Gastrocnemius medialis (tissue), 4 donors: ENCODE data around the gene BLVRB. TPM values are rescaled to one million over a fixed set of nuclear protein-coding genes. Genes with fewer than 3 reads are reported as not detected.

ENCODE experiments used
- ATAC-seq, 2 donors: fragments of 150-250 bp; one replicate each; pipeline ENCODE4 v1.9.1; 2016
- DNase-seq, 2 donors: peaks; one replicate each; pipeline ENCODE4 v3.0.0-alpha.2; 2019
- H3K27ac ChIP-seq, 4 donors: fragments of 200-600 bp; sonication (generic); 1 replicate in 1 of 4; 2 replicates in 3 of 4; pipeline ENCODE4 v1.5.1; 2016 to 2018; ENCODE audit warnings: mild to moderate bottlenecking in 2 of 4, moderate library complexity in 1 of 4
- H3K27me3 ChIP-seq, 3 donors: fragments of 200-600 bp; sonication (generic) in 2 of 3; 1 replicate in 1 of 3; 2 replicates in 2 of 3; pipeline versions ENCODE4 v1.5.1 to v1.6.0; 2016 to 2019; ENCODE audit warnings: mild to moderate bottlenecking in 1 of 3, moderate library complexity in 1 of 3
- H3K36me3 ChIP-seq, 2 donors: fragments of 200-600 bp; sonication (generic) in 1 of 2; one replicate each; pipeline ENCODE4 v1.5.1; 2017 to 2018
- H3K4me1 ChIP-seq, 2 donors: fragments of 200-600 bp; sonication (generic) in 1 of 2; one replicate each; pipeline ENCODE4 v1.5.1; 2016 to 2017; ENCODE audit warnings: mild to moderate bottlenecking in 2 of 2
- H3K4me3 ChIP-seq, 4 donors: fragments of 200-600 bp; sonication (generic) in 3 of 4; 1 replicate in 1 of 4; 2 replicates in 3 of 4; pipeline ENCODE4 v1.5.1; 2016 to 2019; ENCODE audit warnings: mild to moderate bottlenecking in 2 of 4
- H3K9me3 ChIP-seq, 3 donors: fragments of 200-600 bp; sonication (generic) in 2 of 3; 1 replicate in 1 of 3; 2 replicates in 2 of 3; pipeline ENCODE4 v1.5.1; 2016 to 2019
- CTCF ChIP-seq, 5 experiments: fragments of 450-650 bp in 3 of 5; fragments of 200-600 bp in 2 of 5; sonication (generic) in 2 of 5; IDR thresholded peaks in 4 of 5; conservative IDR thresholded peaks in 1 of 5; 1 replicate in 4 of 5; 2 replicates in 1 of 5; pipeline ENCODE4 v1.5.1; 2016 to 2019; ENCODE audit warnings: antibody characterized with exemption in 5 of 5, mild to moderate bottlenecking in 3 of 5, moderate library complexity in 3 of 5
- POLR2A ChIP-seq, 2 donors: fragments of 450-650 bp; IDR thresholded peaks; one replicate each; pipeline ENCODE4 v1.6.1; 2017; ENCODE audit warnings: antibody characterized with exemption in 2 of 2, mild to moderate bottlenecking in 2 of 2, moderate library complexity in 2 of 2
- in situ Hi-C, 4 donors: fragments of 200-750 bp; cut with MboI; loops; one replicate each; pipeline versions ENCODE4 v1.15.0 to v1.8.0; 2017; ENCODE audit warnings: low sequenced_read_pairs in 4 of 4
- intact Hi-C: fragments of 100-400 bp; cut with DNase I; formaldehyde crosslinking; loops from one replicate; pipeline ENCODE4 v1.15.1; 2023; ENCODE audit warnings: low total_unique reads
- total RNA-seq, 4 donors: library from RNA; depleted of rRNA; stranded (reverse); fragments of >200 nt; gene quantifications; one replicate each; pipeline versions ENCODE4 v1.1.0 to v1.2.3, GENCODE V29; 2016

Gene BLVRB
- total RNA-seq, 4 donors from 2014 or later = 254 to 679 (median 280) TPM

DNA sequence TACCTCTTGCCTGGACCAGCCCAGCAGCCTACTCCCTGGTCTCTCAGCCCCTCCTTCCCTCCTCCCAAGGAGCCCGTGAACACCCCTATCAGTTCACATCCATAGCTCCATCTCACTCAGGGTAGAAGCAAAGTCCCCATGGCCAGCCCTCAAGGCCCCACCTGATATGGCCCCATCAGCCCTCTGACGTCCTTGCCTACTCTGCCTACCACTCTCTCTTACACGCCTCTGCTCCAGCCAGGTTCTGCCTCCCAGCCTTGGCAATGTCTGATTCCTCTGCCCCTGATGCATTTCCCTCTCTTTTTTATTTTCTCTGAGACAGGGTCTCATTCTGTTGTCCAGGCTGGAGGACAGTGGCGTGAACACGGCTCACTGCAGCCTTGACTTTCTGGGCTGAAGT lies 13.5 kb downstream of the BLVRB start:
- TF ChIP-seq POLR2A (IDR thresholded peaks at IDR 0.05) = no peak
- no peak for TF ChIP-seq CTCF (IDR thresholded peaks at IDR 0.05 in 4 of 5, conservative IDR thresholded peaks at IDR 0.05 in 1 of 5)
- in situ Hi-C loops = no loop called here
- H3K9me3 ChIP-seq = no peaks in the 10 kb centered on the region
- peaks cover 0 to 33% of the 10 kb centered on the region in 2 donors for H3K36me3 ChIP-seq
- H3K4me3 ChIP-seq = no peak overlapping the region
- DNase-seq = no peak
- H3K4me1 ChIP-seq = no peaks in the 10 kb centered on the region
- no peak overlapping the region for H3K27ac ChIP-seq
- intact Hi-C loops = no loop called here
- ATAC-seq = no peak
- no peaks in the 10 kb centered on the region for H3K27me3 ChIP-seq

DNA sequence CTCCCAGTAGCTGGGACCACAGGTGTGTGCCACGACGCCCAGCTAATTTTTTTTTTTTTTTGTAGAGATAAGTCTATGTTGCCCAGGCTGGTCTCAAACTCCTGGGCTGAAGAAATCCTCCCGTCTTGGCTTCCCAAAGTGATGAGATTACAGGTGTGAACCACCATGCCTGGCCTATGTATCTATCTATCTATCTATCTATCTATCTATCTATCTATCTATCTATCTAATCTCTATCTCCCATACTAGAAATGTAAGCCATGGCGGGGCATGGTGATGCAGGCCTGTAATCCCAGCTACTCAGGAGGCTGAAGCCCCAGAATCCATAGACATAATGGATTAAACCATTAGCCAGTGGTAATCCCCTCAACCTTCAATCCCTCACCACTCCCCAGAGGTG lies 14.9 kb downstream of the BLVRB start:
- H3K4me1 ChIP-seq = no peaks in the 10 kb centered on the region
- DNase-seq = no peak
- no peak for ATAC-seq
- H3K9me3 ChIP-seq = no peaks in the 10 kb centered on the region
- no peak overlapping the region for H3K4me3 ChIP-seq
- in situ Hi-C loops = no loop called here
- no peak overlapping the region for H3K27ac ChIP-seq
- TF ChIP-seq POLR2A (IDR thresholded peaks at IDR 0.05) = no peak
- TF ChIP-seq CTCF (IDR thresholded peaks at IDR 0.05 in 4 of 5, conservative IDR thresholded peaks at IDR 0.05 in 1 of 5) = no peak
- no peaks in the 10 kb centered on the region for H3K27me3 ChIP-seq
- peaks cover 0 to 33% of the 10 kb centered on the region in 2 donors for H3K36me3 ChIP-seq
- intact Hi-C loops = no loop called here

- DNase-seq (no peak), ATAC-seq (no peak)
- Histone ChIP-seq H3K4me1 (peaks cover 0 to 4% of the 10 kb centered on the region in 2 donors), H3K27ac (no peak overlapping the region), H3K27me3 (no peaks in the 10 kb centered on the region), H3K9me3 (no peaks in the 10 kb centered on the region), H3K4me3 (no peak overlapping the region), H3K36me3 (peaks cover 0 to 22% of the 10 kb centered on the region in 2 donors)
- in situ Hi-C loops = no loop called here
- intact Hi-C loops = loop anchor here (10.0 kb wide), 1 partner anchor 265 kb away; the partner anchor contains the start of genes COQ8B and ITPKC
- TF ChIP-seq CTCF (IDR thresholded peaks at IDR 0.05 in 4 of 5, conservative IDR thresholded peaks at IDR 0.05 in 1 of 5) = no peak
Measured at GRCh38 chr19:40449506-40449905, 16.0 kb downstream of the BLVRB start.

DNA sequence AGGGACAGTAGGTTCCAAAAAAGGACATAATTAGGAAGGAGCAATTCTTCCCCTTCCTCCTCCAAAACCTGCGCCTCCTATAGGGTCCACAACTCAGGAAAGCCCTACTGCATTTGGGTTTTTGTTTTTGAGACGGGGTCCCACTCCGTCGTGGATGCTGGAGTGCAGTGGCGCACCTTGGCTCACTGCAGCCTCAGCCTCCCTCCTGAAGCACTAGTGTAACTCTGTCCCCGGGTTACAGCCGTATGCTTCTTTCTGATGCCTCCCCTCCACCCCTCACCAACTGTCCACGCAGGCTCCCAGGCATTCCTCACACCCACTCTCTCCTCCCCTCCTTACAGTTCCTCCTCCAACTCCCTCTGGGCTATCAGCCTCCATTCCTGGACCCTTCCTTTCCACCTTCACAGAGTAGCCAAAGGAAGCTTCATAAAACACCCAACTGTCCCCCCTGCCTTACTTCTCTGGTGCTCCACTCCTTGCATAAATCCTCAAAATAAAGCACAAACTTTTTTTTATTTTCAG lies 19.2 kb downstream of the BLVRB start:
- intact Hi-C loops = loop anchor here (10.0 kb wide), 1 partner anchor 268 kb away; the partner anchor contains the start of genes COQ8B and ITPKC
- no peaks in the 10 kb centered on the region for H3K9me3 ChIP-seq
- H3K27me3 ChIP-seq = no peaks in the 10 kb centered on the region
- H3K4me1 ChIP-seq = peaks cover 14 to 19% of the 10 kb centered on the region in 2 donors
- DNase-seq (no peak), ATAC-seq (no peak)
- in situ Hi-C loops = no loop called here
- TF ChIP-seq POLR2A (IDR thresholded peaks at IDR 0.05) (no peak), CTCF (IDR thresholded peaks at IDR 0.05 in 4 of 5, conservative IDR thresholded peaks at IDR 0.05 in 1 of 5) (no peak)
- no peak overlapping the region for H3K4me3 ChIP-seq
- peak overlapping the region in 1 of 4 donors; percentile 28 for H3K27ac ChIP-seq
- peaks cover 0 to 26% of the 10 kb centered on the region in 2 donors for H3K36me3 ChIP-seq
